HG03108 (cell line): ENCODE measurements around the gene CACNG1.

Experiments used
- ATAC-seq: cut with Tn5 transposase; IDR thresholded peaks from one replicate; pipeline ENCODE4 v1.9.1; 2021; ENCODE audit warnings: moderate library complexity; ENCODE audit not compliant: unreplicated experiment

CACNG1 gene

GRCh38 chr17:67044016-67044772 is at the start of gene CACNG1:
Gene CACNG1, plus strand, starts transcription at chr17:67044554. Its CDS starts 107 bp downstream, at chr17:67044661.
- no peak for ATAC-seq

DNA sequence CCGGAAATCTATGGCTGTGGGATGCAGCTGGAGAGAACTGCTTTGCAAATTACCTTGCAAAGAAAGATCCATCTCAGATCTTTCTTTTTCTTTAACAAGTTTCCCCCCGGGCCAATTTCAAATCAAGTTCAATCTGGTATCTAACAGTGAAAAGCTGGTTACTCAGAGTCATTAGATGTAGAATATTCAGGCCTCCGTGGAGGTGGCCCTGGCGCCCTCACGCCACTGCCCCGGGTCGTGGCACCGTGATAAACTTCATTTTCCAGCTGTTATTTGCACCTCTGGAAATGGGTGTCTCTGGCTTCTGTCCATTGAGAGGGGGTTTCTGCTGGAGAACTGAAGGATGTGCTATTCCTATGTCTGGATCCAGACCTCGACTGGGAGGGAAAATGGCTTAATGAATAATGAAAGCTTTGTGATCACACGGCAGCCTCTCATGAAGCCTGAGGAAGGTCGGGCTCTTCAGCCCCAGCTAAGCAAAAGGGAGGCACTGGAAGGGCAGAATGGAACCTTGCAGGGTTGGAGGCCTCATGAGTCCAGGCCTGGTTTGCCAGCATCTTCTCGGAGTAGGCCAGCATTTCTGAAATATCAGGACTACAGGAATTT is 49.3 kb upstream of the CACNG1 start:
- no peak for ATAC-seq

GRCh38 chr17:66995944-66996343 is 48.4 kb upstream of the CACNG1 start:
- no peak for ATAC-seq

GRCh38 chr17:66996926-66997325 is 47.4 kb upstream of the CACNG1 start:
- no peak for ATAC-seq

- ATAC-seq = no peak
Measured at GRCh38 chr17:67003231-67003630, 41.1 kb upstream of the CACNG1 start.

DNA sequence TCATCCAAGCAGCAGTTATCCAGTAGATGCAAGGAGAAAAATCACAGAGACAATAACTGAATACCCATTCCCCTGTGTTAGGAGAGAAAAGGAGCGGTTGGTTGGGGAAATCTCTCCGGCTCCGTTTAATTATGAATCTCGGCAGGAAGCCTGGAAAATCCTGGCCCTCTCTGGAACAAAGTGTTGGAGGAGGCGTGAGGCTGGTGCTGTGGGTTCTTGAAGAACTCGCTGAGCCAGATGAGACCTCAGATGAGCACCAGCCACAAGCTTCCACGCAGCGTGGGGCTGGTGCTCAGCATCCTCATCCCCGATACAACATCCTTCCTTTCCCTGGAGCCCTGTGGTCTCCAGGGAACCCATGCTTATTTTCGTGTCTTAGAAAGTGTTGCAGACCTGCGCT is 40.2 kb upstream of the CACNG1 start:
- no peak for ATAC-seq

- ATAC-seq = no peak
Measured at GRCh38 chr17:67007266-67007665, 37.1 kb upstream of the CACNG1 start.

DNA sequence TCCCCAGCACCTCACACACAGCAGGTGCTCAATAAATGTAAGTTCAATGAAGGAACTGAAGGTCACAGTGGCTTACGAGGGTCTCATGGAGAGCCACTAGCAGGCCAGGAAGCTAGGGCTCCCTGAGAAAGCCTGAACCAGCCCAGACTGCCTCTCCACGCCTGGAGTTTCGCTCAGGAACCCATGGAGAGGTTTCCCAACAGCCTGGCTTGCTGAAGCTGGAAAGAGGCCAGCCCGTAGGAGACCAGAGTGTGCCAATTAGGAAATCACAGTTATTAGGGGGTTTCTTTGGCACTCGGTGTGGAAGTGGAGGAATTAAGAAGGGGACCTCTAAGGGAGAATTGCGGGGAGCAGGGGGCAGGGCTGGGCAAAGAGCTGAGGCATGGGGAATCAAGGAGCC is 36.3 kb upstream of the CACNG1 start:
- ATAC-seq = no peak

DNA sequence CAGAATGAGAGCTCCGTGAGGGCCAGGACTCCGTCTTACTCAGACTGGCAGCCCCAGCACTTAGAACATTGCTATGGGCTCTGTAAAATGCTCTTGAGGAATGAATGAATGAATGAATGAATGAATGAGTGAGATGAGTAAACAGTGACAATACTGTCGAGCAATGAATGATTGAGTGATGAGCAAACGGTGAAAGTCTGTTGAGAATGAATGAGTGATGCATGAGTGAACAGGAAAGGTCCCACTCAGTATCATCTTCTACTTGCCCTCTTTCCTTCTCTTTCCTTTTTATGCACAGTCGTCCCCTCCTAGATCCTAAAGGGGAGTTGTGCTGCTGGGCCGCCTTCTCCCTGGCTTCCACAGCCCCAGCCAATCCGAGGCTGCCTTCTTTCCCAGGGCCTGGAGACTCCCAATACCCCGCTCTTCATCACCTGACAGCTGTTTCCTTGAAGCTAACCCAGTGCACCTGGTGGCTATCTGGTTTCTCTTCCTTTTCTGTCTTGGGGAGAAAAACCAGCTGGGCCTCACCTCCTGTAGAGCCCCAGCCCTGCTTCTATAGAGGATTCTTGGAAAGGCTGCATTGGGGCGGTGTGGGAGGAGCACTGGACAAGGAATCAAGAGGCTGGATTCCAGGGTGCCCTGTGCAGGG is 32.7 kb upstream of the CACNG1 start:
- ATAC-seq = no peak

GRCh38 chr17:67013891-67014290 is 30.5 kb upstream of the CACNG1 start:
- ATAC-seq = no peak

GRCh38 chr17:67015001-67015400 is 29.4 kb upstream of the CACNG1 start:
- no peak for ATAC-seq

DNA sequence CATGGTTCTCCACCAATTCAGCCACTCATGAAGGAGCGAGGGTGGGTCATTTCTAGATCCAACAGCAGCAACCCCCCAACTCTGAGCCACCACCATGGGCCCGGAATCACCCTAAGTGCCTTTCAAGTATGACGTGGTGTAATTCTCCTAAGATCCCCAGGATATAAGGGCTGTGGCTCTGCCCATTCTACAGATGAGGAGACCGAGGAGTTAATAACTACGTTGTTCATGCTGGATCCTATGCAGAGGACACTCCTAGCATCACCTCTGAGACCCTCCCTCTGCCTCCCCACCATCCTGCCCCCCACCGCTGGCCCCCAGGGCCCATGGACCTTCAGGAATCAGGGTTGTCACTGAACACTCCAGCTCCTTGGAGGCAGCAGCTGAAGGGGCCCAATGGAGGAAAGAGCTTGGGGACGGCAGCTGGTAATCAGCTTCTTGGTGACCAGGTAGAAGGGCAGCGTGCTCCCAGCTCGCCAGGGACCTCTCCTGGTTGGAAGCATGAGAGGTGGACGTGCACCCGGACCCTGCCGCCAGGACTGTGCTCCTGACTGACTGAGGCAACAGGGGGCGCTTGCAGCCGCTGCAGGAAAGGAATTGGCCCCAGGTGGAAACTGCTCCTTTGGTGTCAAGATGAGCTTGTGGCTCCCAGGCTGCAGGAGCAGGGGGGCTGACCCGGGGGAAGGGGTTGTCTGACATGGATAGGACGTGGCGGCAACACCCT is 28.2 kb upstream of the CACNG1 start:
- ATAC-seq = no peak

DNA sequence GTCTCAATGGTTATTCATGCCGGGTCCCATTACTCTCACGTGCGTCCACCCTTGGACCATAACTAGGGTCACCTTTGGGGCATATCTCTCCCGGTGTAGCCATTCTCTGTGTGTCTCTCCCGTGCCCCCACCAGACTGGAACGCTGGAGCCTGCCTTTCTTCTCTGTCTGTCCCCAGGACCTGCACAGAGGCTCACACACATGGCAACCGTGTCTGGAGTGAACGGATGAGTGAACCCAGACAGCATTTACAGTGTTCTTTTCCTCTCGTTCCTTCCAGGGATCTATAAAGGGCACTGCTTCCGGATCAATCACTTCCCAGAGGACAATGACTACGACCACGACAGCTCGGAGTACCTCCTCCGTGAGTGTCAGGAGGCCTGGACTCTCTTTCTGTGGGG is 26.4 kb upstream of the CACNG1 start:
- ATAC-seq = no peak

- no peak for ATAC-seq
Measured at GRCh38 chr17:67018471-67019434, 25.6 kb upstream of the CACNG1 start.

- no peak for ATAC-seq
Measured at GRCh38 chr17:67019809-67020208, 24.5 kb upstream of the CACNG1 start.

DNA sequence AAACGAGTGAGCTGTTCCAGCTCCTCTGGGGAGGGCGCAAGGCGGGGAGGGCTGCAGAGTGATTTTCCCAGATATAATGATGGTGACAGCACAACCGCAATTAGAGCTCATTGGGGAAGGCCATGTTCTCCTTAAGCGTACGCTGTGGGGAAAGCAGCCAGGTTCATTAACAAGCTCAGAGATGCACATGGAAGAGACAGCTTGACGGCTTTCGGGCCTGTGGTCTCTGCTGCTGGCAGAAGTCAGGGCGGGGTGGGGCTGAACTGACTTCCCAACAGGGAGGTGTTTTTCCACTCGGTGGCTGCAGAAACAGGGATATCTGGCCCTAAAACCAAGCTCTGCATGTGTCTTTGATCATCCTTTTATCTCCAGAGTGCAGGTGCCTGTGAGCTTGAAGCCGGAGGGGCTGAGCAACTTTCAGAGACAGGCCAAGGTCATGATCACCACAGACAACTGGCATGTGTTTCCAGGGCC is 24.0 kb upstream of the CACNG1 start:
- ATAC-seq = no peak

DNA sequence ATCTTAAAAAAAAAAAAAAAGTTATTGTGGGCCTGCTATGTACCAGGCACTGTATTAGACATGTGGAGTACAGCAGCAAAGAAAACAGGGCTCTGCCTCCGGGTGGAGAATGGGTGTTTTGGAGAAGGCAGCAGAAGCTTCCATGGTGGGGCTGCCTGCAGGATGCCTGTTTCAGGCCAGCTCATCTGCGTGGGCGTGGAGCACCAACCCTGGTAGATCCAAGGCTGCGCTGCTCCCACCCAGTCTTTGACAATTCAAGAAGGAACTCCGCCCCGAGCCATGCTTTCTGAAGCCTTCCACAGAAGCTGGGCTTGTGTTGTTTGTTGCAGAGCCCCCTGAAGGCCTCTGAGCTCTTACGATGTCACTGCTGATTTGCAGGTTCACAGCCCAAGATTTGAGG is 23.2 kb upstream of the CACNG1 start:
- no peak for ATAC-seq

DNA sequence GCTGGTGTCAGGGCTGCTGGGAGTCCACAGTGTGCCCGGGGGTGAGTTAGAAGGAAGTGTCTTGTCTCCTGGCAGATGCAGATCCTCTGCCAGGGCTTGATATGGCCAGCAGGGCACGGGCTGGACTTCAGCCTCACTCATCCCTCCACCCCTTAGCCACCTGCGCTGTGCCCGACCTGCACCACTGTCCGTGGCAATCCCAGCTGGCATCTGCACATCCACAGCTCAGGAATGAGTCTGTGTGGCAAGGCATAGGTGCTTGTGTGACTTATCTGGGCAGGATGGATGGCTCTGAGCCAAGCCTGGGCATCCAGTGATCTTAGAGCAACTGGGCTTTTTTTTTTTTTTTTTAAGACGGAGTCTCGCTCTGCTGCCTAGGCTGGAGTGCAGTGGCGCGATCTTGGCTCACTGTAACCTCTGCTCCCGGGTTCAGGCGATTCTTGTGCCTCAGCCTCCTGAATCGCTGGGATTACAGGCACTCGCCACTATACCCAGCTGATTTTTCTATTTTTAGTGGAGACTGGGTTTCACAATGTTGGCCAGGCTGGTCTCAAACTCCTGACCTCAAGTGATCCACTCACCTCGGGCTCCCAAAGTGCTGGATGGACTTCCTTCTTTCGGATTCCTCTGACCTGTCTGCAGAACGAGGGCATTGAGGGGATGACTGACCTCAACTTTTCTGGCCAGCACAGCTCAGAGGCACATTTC is 22.5 kb upstream of the CACNG1 start:
- no peak for ATAC-seq

DNA sequence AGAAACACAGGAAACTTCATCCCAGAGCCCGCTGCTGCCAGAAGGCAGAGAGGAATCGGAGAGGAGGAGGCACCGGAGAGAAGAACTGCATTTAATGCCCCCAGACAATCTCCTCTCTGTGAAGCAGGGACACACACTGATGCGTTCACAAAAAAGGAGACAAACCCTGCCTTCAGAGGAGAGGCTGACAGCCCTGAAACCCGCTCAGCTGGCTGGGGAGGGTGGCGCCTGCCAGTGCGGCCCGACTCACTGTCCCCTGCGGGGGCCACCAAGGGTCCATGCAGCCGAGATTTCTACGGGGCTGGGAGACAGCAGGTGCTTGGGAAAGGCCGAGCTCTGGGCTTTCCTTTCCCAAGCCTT is 21.9 kb upstream of the CACNG1 start:
- no peak for ATAC-seq

DNA sequence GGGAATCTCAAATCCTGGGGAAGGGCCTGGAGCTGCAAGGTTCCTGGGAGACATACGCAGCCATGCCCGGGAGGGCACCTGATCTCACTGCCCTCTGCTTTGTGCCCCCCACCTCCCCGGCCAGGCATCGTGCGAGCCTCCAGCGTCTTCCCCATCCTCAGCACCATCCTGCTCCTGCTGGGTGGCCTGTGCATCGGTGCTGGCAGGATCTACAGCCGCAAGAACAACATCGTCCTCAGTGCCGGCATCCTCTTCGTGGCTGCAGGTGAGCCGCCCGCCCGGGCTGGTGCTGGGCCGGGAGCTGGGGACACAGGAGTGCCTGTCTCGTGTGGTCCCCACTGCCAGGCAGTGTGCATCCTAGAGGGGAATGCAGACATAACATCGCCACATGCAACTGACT is 19.6 kb upstream of the CACNG1 start:
- no peak for ATAC-seq
